Hepatocyte (in vitro differentiated cells): ENCODE results near the gene SH2B2.

Experiments
- CTCF ChIP-seq: fragments of 200-600 bp; sonication (generic); IDR thresholded peaks from 2 replicates; pipeline ENCODE4 v1.5.1; 2016; ENCODE audit warnings: antibody characterized with exemption, mild to moderate bottlenecking; ENCODE audit not compliant: poor library complexity
- EZH2 ChIP-seq: fragments of 200-600 bp; sonication (generic); IDR thresholded peaks from 2 replicates; pipeline ENCODE4 v1.6.1; 2016; ENCODE audit warnings: antibody characterized with exemption, mild to moderate bottlenecking, borderline replicate concordance

DNA sequence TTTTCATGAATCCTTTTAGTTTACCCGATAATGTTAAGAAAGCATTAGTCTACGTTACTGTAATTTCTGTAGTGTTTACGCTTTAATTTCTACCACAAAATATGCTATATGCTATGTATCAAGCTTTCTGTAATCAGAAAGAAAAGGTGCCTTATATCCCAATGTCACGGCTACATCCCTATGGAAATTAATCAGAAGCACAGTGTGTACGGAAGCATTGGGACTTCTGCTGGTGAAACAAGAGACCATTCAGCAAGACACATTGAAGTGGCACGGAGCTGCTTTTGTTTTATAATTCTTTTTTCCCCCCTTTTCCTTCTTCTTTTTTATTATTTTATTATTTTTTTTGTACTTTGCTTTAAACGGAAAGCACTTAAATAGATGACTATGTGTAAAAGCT, 31.2 kb upstream of the SH2B2 start:
- TF ChIP-seq CTCF (no peak), EZH2 (no peak)
